H1 (cell line): Measurements from ENCODE around the gene TRAF3.

Experiments used
- CBX5 ChIP-seq: fragments of 300-800, 300-1000 bp; sonication (generic); IDR thresholded peaks from 2 replicates; pipeline ENCODE4 v1.7.1; 2016; ENCODE audit warnings: antibody characterized with exemption, low read length, low read depth
- CTCF ChIP-seq, 3 experiments: IDR thresholded peaks; 1 replicate in 2 of 3; 2 replicates in 1 of 3; pipeline versions ENCODE4 v1.5.1 to v1.6.1; 2011; ENCODE audit warnings: low read length in 3 of 3, mild to moderate bottlenecking in 3 of 3, inconsistent platforms in 2 of 3, low read depth in 1 of 3, moderate library complexity in 1 of 3; ENCODE audit not compliant: insufficient read depth in 1 of 3; ENCODE audit errors: control extremely low read depth in 1 of 3
- HDAC2 ChIP-seq, 2 experiments: fragments of 300-600 bp in 1 of 2; sonication (generic) in 1 of 2; IDR thresholded peaks; 2 replicates each; pipeline ENCODE4 v1.6.1; 2011 to 2012; ENCODE audit warnings: low read depth in 2 of 2, low read length in 2 of 2, mild to moderate bottlenecking in 2 of 2, moderate library complexity in 2 of 2, borderline replicate concordance in 1 of 2, inconsistent platforms in 1 of 2
- JUN ChIP-seq: IDR thresholded peaks from 2 replicates; pipeline ENCODE4 v1.6.1; 2011; ENCODE audit warnings: low read depth, mild to moderate bottlenecking, improper control_type of control experiment, low read length
- JUND ChIP-seq: IDR thresholded peaks from 2 replicates; pipeline ENCODE4 v1.6.1; 2011; ENCODE audit warnings: mild to moderate bottlenecking, improper control_type of control experiment, low read length
- MAFK ChIP-seq: IDR thresholded peaks from 2 replicates; pipeline ENCODE4 v1.6.1; 2012; ENCODE audit warnings: low read depth, mild to moderate bottlenecking, improper control_type of control experiment, low read length
- MAX ChIP-seq: IDR thresholded peaks from 2 replicates; pipeline ENCODE4 v1.6.1; 2012; ENCODE audit warnings: inconsistent platforms
- PHF8 ChIP-seq: fragments of 200-600 bp; sonication (generic); conservative IDR thresholded peaks from 2 replicates; pipeline ENCODE4 v1.7.1; 2012; ENCODE audit warnings: low read depth, mild to moderate bottlenecking, inconsistent platforms, low read length, moderate library complexity
- TAF7 ChIP-seq: optimal IDR thresholded peaks from 2 replicates; pipeline ENCODE3; 2011; ENCODE audit warnings: low read depth, mild to moderate bottlenecking, inconsistent platforms, low read length, moderate library complexity, borderline replicate concordance

GRCh38 chr14:102822311-102822863, 45.1 kb downstream of the TRAF3 start:
- TF ChIP-seq HDAC2 (IDR thresholded peaks at IDR 0.05; ENCODE audit: borderline replicate concordance in 1 of 2, low read depth in 2 of 2, low read length in 2 of 2): no peak
- TF ChIP-seq JUN: no peak
- TF ChIP-seq CBX5: no peak
- no peak for TF ChIP-seq PHF8
- no peak for TF ChIP-seq TAF7
- no peak for TF ChIP-seq MAFK
- TF ChIP-seq JUND: no peak
- no peak for TF ChIP-seq CTCF (IDR thresholded peaks at IDR 0.05; ENCODE audit: control extremely low read depth in 1 of 3, insufficient read depth in 1 of 3, low read depth in 1 of 3, low read length in 3 of 3)
- no peak for TF ChIP-seq MAX
